ENCODE data around the gene COBL.

COBL gene

GRCh38 chr7:51230723-51231122 lies 85.9 kb downstream of the COBL start:
- TF ChIP-seq, protein P1, sequence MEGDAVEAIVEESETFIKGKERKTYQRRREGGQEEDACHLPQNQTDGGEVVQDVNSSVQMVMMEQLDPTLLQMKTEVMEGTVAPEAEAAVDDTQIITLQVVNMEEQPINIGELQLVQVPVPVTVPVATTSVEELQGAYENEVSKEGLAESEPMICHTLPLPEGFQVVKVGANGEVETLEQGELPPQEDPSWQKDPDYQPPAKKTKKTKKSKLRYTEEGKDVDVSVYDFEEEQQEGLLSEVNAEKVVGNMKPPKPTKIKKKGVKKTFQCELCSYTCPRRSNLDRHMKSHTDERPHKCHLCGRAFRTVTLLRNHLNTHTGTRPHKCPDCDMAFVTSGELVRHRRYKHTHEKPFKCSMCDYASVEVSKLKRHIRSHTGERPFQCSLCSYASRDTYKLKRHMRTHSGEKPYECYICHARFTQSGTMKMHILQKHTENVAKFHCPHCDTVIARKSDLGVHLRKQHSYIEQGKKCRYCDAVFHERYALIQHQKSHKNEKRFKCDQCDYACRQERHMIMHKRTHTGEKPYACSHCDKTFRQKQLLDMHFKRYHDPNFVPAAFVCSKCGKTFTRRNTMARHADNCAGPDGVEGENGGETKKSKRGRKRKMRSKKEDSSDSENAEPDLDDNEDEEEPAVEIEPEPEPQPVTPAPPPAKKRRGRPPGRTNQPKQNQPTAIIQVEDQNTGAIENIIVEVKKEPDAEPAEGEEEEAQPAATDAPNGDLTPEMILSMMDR (IDR thresholded peaks at IDR 0.05; ENCODE audit: low read depth, low read length) = no peak
- H3K4me3 ChIP-seq (ENCODE audit: low read depth, low read length) = no peak overlapping the region

- H3K4me3 ChIP-seq (ENCODE audit: low read depth, low read length) = no peak overlapping the region
- TF ChIP-seq, protein P1 (IDR thresholded peaks at IDR 0.05; ENCODE audit: low read depth, low read length) = no peak
Measured at GRCh38 chr7:51230324-51230625, 86.3 kb downstream of the COBL start.

DNA sequence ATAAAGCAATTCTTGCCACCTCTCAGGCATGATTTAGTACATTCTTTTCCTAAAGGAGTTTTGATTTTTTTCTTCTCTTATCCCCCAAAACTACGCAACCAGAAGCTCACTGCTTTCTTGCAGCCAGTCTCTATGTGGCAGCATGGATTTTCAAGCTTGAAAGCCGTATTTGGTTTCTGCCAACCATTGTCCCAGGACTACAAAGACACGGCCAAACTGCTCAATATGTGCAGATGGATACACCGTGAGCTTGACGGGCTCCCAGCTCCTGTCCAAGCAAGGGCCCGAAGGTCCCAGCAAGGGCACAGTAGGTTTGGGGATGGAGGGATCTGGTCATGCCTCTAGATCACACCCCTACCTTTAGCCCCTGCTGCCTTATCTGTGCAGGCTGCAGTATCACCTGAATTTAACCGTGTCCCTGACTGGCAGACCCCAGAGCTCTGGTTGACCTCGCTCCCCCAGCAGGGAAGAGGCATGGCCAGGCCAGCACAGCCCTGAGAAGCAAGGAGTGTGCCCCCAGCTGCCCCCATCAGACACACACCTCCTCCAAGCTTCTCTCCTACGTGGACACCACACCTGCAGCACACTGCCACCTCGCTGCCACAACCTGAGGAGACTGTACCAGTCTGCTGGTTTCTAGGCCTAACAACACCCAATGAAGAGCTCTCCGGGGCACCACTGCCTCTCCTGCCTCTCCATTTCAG lies 86.8 kb downstream of the COBL start:
- TF ChIP-seq, protein P1 (IDR thresholded peaks at IDR 0.05; ENCODE audit: low read depth, low read length) = no peak
- H3K4me3 ChIP-seq (ENCODE audit: low read depth, low read length) = no peak overlapping the region

DNA sequence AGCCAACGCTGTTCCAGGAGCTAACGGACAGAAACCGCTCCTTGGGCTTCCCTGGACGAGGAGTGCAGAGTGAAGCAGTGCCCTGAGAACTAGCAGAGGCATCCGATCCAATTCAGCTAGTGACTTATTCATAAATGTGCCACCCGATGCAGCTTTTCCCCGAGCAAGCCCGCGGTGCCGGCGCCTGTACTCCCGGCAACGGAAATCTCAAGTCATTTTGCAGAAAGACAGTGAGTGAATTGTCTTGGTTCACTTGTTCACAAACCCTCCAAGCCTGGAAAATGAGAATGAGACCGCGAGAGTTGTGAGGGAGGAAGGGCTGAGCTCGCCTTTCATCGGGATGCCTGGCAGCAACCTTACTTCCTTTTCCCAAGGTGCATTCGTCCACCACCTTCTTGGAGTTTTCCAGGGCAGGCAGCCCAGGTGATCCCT lies 87.5 kb downstream of the COBL start:
- no peak overlapping the region for H3K4me3 ChIP-seq (ENCODE audit: low read depth, low read length)
- TF ChIP-seq, protein P1 (IDR thresholded peaks at IDR 0.05; ENCODE audit: low read depth, low read length) = no peak

- no peak overlapping the region for H3K4me3 ChIP-seq (ENCODE audit: low read depth, low read length)
- TF ChIP-seq, protein P1 (IDR thresholded peaks at IDR 0.05; ENCODE audit: low read depth, low read length) = no peak
Measured at GRCh38 chr7:51228386-51228958, 88.1 kb downstream of the COBL start.

DNA sequence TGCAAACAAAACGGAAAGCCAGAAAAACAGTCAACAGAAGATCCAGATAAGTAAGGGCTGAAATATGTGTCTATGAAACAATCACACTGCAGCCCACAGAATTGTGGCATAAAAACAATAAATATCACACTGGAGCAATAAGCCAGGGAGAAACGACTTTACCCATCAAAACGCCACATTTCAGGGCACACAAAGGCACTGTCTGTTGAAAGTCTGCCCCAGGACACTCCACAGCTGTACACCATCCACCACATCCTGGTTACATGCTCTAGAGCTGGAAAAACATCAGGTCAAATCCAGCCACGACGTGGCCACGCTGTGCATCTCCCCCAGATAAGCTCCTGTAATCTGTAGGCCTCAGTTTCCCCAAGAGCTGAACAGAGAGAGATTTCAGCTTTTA lies 88.7 kb downstream of the COBL start:
- TF ChIP-seq, protein P1 (IDR thresholded peaks at IDR 0.05; ENCODE audit: low read depth, low read length) = no peak
- H3K4me3 ChIP-seq (ENCODE audit: low read depth, low read length) = no peak overlapping the region

DNA sequence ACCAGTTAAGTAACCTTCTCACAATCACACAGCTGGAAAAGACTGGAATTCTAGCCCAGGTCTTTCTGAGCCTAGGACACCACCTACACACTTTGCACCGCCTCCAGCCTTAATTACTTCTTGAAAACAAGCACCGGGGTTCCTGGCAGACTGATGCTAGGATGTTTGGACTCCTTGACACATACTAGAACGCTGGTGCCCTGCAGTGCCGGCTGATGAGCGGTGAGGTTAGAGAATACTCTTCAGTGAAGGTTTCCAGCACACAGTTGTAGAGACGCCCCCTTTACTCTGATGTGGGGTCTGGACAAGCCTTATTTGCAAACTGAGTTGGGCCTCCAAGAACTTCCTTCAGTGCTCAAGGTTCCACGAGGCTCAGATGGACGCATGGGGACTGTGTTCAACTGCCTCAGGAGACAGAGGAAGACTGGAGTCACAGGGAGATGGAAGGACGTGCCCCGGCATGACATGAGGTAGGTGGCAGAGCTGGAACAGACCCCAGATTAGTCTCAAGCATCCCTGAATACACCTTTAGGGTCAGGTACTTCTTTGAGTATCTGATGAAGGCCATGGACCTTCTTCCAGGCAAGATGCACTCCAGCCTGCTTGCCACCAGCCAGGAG lies 89.6 kb downstream of the COBL start:
- no peak overlapping the region for H3K4me3 ChIP-seq (ENCODE audit: low read depth, low read length)
- TF ChIP-seq, protein P1 (IDR thresholded peaks at IDR 0.05; ENCODE audit: low read depth, low read length) = no peak
